ENCODE data around the gene FADS6. TPM values are rescaled to one million over a fixed set of nuclear protein-coding genes. Genes with fewer than 3 reads are reported as not detected.
A peak's percentile ranks its signal among the peaks of the same experiment; 100 is the strongest.
"Not testable (repeated sequence)": the region's sequence is repeated elsewhere in the genome, so short reads cannot be mapped to it uniquely, and the experiment has no call there.

Gene FADS6
- polyA plus RNA-seq, 4 donors: 2.5 to 27.3 (median 25.7) TPM

DNA sequence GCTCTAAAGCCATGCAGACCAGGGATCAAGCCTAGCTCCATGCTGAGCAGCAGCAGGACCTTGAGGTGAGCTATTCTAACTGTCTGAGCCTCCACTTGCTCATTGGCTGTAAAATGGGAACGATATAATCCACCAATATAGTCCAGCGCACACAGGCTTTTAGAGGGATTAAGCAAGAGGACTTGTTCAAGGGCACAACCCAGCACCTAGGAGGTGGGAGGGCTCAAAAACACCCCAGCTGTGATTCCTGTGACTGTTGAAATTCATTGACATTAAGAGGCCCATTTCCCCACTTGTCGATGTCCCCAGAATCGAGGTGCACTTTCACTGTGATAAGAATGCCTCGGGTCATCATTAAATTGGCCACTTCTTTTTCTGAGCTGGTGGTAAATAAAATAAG is 25.5 kb upstream of the FADS6 start:
- 73 to 90% (median 85%) methylated on average over 5 of the region's 5 CpGs for WGBS, 3 donors
- no peak for FAIRE-seq

DNA sequence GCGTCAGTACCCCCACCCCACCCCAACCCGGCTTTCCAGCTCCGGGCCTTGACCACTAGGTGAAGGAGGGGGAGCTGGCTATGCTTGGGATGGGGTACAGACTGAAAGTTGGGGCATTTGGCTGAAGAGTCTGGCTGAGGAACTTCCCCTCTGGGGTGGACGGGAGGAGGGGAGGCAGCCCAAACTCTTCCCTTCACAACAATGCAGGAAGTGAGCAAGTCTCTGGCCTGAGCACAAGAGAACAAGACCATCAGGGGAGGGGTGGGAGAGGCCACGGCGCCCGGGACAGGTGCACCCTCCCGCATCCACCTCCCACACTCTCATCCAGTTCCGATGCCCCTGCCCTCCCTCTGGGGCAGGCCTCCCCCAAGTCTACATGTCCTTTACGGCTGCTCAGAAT is 24.0 kb upstream of the FADS6 start:
- DNase-seq (no peak), FAIRE-seq (no peak)
- Histone ChIP-seq H3K36me3 (ENCODE audit: control insufficient read depth in 3 of 3, insufficient read depth in 2 of 3, low read depth in 1 of 3, low read length in 3 of 3) (peaks cover 0 to 3% (median 0%) of the 10 kb centered on the region in 3 donors), H3K27me3 (ENCODE audit: control insufficient read depth in 3 of 3, insufficient read depth in 3 of 3, low read length in 3 of 3) (peaks cover 0 to 35% (median 6%) of the 10 kb centered on the region in 3 donors), H3K4me3 (ENCODE audit: low read depth in 1 of 3, low read length in 3 of 3) (no peak overlapping the region), H3K4me1 (ENCODE audit: control insufficient read depth in 3 of 3, insufficient read depth in 2 of 3, low read depth in 1 of 3, low read length in 2 of 3) (peaks cover 0 to 10% (median 0%) of the 10 kb centered on the region in 3 donors), H3K27ac (ENCODE audit: low read depth in 1 of 3, low read length in 2 of 3) (no peak overlapping the region), H3K9me3 (ENCODE audit: control insufficient read depth in 2 of 2, insufficient read depth in 1 of 2, low read depth in 1 of 2, low read length in 1 of 2) (no peaks in the 10 kb centered on the region)
- WGBS, 3 donors: 53 to 64% (median 58%) methylated on average over 10 of the region's 10 CpGs

More for the DNA sequence above, 25.5 kb upstream of the FADS6 start:
- H3K36me3 ChIP-seq (ENCODE audit: control insufficient read depth in 3 of 3, insufficient read depth in 2 of 3, low read depth in 1 of 3, low read length in 3 of 3): peaks cover 0 to 3% (median 0%) of the 10 kb centered on the region in 3 donors
- H3K4me1 ChIP-seq (ENCODE audit: control insufficient read depth in 3 of 3, insufficient read depth in 2 of 3, low read depth in 1 of 3, low read length in 2 of 3): peaks cover 2 to 17% (median 4%) of the 10 kb centered on the region in 3 donors
- H3K4me3 ChIP-seq (ENCODE audit: low read depth in 1 of 3, low read length in 3 of 3): no peak overlapping the region
- H3K27me3 ChIP-seq (ENCODE audit: control insufficient read depth in 3 of 3, insufficient read depth in 3 of 3, low read length in 3 of 3): peaks cover 0 to 48% (median 13%) of the 10 kb centered on the region in 3 donors
- H3K27ac ChIP-seq (ENCODE audit: low read depth in 1 of 3, low read length in 2 of 3): no peak overlapping the region
- DNase-seq: no peak
- no peaks in the 10 kb centered on the region for H3K9me3 ChIP-seq (ENCODE audit: control insufficient read depth in 2 of 2, insufficient read depth in 1 of 2, low read depth in 1 of 2, low read length in 1 of 2)

DNA sequence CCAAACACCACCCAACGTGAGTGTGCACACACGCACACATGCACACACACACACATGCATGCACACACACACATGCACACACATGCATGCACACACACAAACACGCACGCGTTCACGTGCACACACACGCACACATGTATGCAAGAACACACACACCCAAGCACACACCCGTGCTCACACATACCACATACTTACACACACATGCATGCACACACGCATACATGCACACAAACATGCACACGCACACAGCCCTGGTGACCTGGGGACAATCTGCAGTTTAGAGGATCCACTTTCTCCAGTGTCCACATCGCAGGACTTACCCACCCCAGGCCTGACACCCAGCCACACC is 23.4 kb upstream of the FADS6 start:
- FAIRE-seq: no peak
- Histone ChIP-seq H3K4me1 (ENCODE audit: control insufficient read depth in 3 of 3, insufficient read depth in 2 of 3, low read depth in 1 of 3, low read length in 2 of 3) (peaks cover 0 to 11% (median 0%) of the 10 kb centered on the region in 3 donors), H3K9me3 (ENCODE audit: control insufficient read depth in 2 of 2, insufficient read depth in 1 of 2, low read depth in 1 of 2, low read length in 1 of 2) (no peaks in the 10 kb centered on the region), H3K27ac (ENCODE audit: low read depth in 1 of 3, low read length in 2 of 3) (no peak overlapping the region), H3K4me3 (ENCODE audit: low read depth in 1 of 3, low read length in 3 of 3) (no peak overlapping the region), H3K27me3 (ENCODE audit: control insufficient read depth in 3 of 3, insufficient read depth in 3 of 3, low read length in 3 of 3) (peaks cover 0 to 29% (median under 1%) of the 10 kb centered on the region in 3 donors), H3K36me3 (ENCODE audit: control insufficient read depth in 3 of 3, insufficient read depth in 2 of 3, low read depth in 1 of 3, low read length in 3 of 3) (peaks cover 0 to 3% (median 0%) of the 10 kb centered on the region in 3 donors)
- no peak for DNase-seq
- 84 to 88% (median 85%) methylated on average over 11 of the region's 11 CpGs for WGBS, 3 donors

DNA sequence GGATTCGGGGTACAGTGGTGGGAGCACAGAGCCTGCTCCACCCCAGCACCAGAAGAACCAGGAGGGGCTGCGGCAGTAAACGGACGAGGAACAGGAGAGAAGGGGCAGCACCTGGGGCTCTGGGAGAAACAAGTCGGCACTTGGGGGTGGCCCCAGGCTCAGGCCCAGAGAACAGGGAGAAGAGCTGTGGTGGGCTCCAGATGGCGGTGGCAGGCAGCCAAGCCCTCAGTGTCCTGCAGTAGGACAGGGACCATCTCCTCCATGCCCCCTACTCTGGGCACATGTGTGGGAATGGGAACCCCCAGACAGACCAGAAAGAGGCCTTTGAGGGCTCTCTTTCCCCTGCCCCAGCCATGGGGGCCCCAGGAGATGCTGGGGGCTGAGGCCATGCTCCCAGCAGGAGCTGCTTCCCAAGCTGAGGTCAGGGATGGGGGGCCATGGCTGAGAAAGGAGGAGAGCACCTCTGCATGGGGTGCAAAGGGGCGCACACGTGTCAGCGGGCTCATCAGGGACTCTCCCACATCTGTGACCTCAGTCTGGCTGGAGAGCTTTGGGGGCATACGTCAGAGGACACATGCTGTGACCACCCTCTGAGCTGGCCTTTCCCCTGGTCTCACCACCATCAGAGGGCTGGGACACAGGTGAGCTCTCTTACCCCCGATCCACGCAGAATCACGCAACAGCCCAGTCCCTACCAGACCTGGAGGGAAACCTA is 22.9 kb upstream of the FADS6 start:
- no peaks in the 10 kb centered on the region for H3K9me3 ChIP-seq (ENCODE audit: control insufficient read depth in 2 of 2, insufficient read depth in 1 of 2, low read depth in 1 of 2, low read length in 1 of 2)
- H3K27me3 ChIP-seq (ENCODE audit: control insufficient read depth in 3 of 3, insufficient read depth in 3 of 3, low read length in 3 of 3): peaks cover 0 to 24% (median 0%) of the 10 kb centered on the region in 3 donors
- no peak for FAIRE-seq
- H3K4me1 ChIP-seq (ENCODE audit: control insufficient read depth in 3 of 3, insufficient read depth in 2 of 3, low read depth in 1 of 3, low read length in 2 of 3): peaks cover 0 to 12% (median 0%) of the 10 kb centered on the region in 3 donors
- peaks cover 0 to 3% (median 0%) of the 10 kb centered on the region in 3 donors for H3K36me3 ChIP-seq (ENCODE audit: control insufficient read depth in 3 of 3, insufficient read depth in 2 of 3, low read depth in 1 of 3, low read length in 3 of 3)
- 87 to 92% (median 92%) methylated on average over 13 of the region's 13 CpGs for WGBS, 3 donors
- H3K4me3 ChIP-seq (ENCODE audit: low read depth in 1 of 3, low read length in 3 of 3): no peak overlapping the region
- no peak for DNase-seq
- no peak overlapping the region for H3K27ac ChIP-seq (ENCODE audit: low read depth in 1 of 3, low read length in 2 of 3)

DNA sequence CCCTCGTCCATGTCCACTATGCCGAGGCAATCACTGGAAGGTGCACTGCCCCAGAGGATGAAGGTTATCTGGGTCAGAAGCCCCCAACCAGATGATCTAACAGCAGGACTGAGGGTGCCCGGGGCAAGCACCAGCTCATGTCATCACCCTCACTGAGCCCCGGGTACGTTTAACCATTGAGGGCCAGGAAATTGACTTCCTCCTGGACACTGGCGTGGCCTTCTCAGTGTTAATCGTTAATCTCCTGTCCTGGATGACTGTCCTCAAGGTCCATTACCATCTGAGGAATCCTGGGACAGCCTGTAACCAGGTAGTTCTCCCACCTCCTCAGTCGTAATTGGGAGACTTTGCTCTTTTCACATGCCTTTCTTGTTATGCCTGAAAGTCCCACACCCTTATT is 18.0 kb upstream of the FADS6 start:
- H3K9me3 ChIP-seq (ENCODE audit: control insufficient read depth in 2 of 2, insufficient read depth in 1 of 2, low read depth in 1 of 2, low read length in 1 of 2); H3K36me3 ChIP-seq (ENCODE audit: control insufficient read depth in 3 of 3, insufficient read depth in 2 of 3, low read depth in 1 of 3, low read length in 3 of 3); H3K27me3 ChIP-seq (ENCODE audit: control insufficient read depth in 3 of 3, insufficient read depth in 3 of 3, low read length in 3 of 3); H3K4me3 ChIP-seq (ENCODE audit: low read depth in 1 of 3, low read length in 3 of 3); FAIRE-seq: not testable (repeated sequence)
- Histone ChIP-seq H3K27ac (ENCODE audit: low read depth in 1 of 3, low read length in 2 of 3) (peak overlapping the region in 1 of 3 donors; percentile 74), H3K4me1 (ENCODE audit: control insufficient read depth in 3 of 3, insufficient read depth in 2 of 3, low read depth in 1 of 3, low read length in 2 of 3) (peaks cover 0 to 16% (median 0%) of the 10 kb centered on the region in 3 donors)
- WGBS, 3 donors: 43 to 65% (median 59%) methylated on average over 6 to 8 of the region's 8 CpGs
- peak; percentile 37 to 57 for DNase-seq

GRCh38 chr17:74909097-74909496 is 15.7 kb upstream of the FADS6 start:
- FAIRE-seq: not testable (repeated sequence)
- WGBS, 3 donors: 66 to 71% (median 68%) methylated on average over 4 of the region's 4 CpGs

GRCh38 chr17:74907012-74907411 is 13.6 kb upstream of the FADS6 start:
- peaks cover 0 to 2% (median 0%) of the 10 kb centered on the region in 3 donors for H3K27me3 ChIP-seq (ENCODE audit: control insufficient read depth in 3 of 3, insufficient read depth in 3 of 3, low read length in 3 of 3)
- WGBS, 3 donors: 96 to 97% (median 96%) methylated on average over 26 to 34 of the region's 34 CpGs
- no peak for FAIRE-seq
- H3K36me3 ChIP-seq (ENCODE audit: control insufficient read depth in 3 of 3, insufficient read depth in 2 of 3, low read depth in 1 of 3, low read length in 3 of 3): no peaks in the 10 kb centered on the region
- DNase-seq: no peak
- H3K9me3 ChIP-seq (ENCODE audit: control insufficient read depth in 2 of 2, insufficient read depth in 1 of 2, low read depth in 1 of 2, low read length in 1 of 2): no peaks in the 10 kb centered on the region
- no peak overlapping the region for H3K4me3 ChIP-seq (ENCODE audit: low read depth in 1 of 3, low read length in 3 of 3)
- no peak overlapping the region for H3K27ac ChIP-seq (ENCODE audit: low read depth in 1 of 3, low read length in 2 of 3)
- peaks cover 0 to 8% (median 0%) of the 10 kb centered on the region in 3 donors for H3K4me1 ChIP-seq (ENCODE audit: control insufficient read depth in 3 of 3, insufficient read depth in 2 of 3, low read depth in 1 of 3, low read length in 2 of 3)

More at GRCh38 chr17:74909097-74909496, 15.7 kb upstream of the FADS6 start:
- not testable (repeated sequence) for H3K36me3 ChIP-seq (ENCODE audit: control insufficient read depth in 3 of 3, insufficient read depth in 2 of 3, low read depth in 1 of 3, low read length in 3 of 3); H3K4me3 ChIP-seq (ENCODE audit: low read depth in 1 of 3, low read length in 3 of 3); H3K27ac ChIP-seq (ENCODE audit: low read depth in 1 of 3, low read length in 2 of 3); H3K27me3 ChIP-seq (ENCODE audit: control insufficient read depth in 3 of 3, insufficient read depth in 3 of 3, low read length in 3 of 3); H3K9me3 ChIP-seq (ENCODE audit: control insufficient read depth in 2 of 2, insufficient read depth in 1 of 2, low read depth in 1 of 2, low read length in 1 of 2)
- DNase-seq: peak; percentile 38 to 53
- peaks cover 0 to 16% (median 0%) of the 10 kb centered on the region in 3 donors for H3K4me1 ChIP-seq (ENCODE audit: control insufficient read depth in 3 of 3, insufficient read depth in 2 of 3, low read depth in 1 of 3, low read length in 2 of 3)

- not testable (repeated sequence) for FAIRE-seq; H3K9me3 ChIP-seq (ENCODE audit: control insufficient read depth in 2 of 2, insufficient read depth in 1 of 2, low read depth in 1 of 2, low read length in 1 of 2); H3K27me3 ChIP-seq (ENCODE audit: control insufficient read depth in 3 of 3, insufficient read depth in 3 of 3, low read length in 3 of 3); H3K27ac ChIP-seq (ENCODE audit: low read depth in 1 of 3, low read length in 2 of 3); H3K4me3 ChIP-seq (ENCODE audit: low read depth in 1 of 3, low read length in 3 of 3); DNase-seq; H3K4me1 ChIP-seq (ENCODE audit: control insufficient read depth in 3 of 3, insufficient read depth in 2 of 3, low read depth in 1 of 3, low read length in 2 of 3); H3K36me3 ChIP-seq (ENCODE audit: control insufficient read depth in 3 of 3, insufficient read depth in 2 of 3, low read depth in 1 of 3, low read length in 3 of 3)
- 66 to 71% (median 67%) methylated on average over 6 of the region's 6 CpGs for WGBS, 3 donors
Measured at GRCh38 chr17:74906214-74906793, 12.9 kb upstream of the FADS6 start.
